ENCODE results near the gene C6orf136. TPM values are rescaled to one million over a fixed set of nuclear protein-coding genes. Genes with fewer than 3 reads are reported as not detected.

C6orf136 gene
- total and polyA plus RNA-seq, 5 donors from 2014 or later = 7.5 to 24.4 (median 13.4) TPM

- H3K4me3 Mint-ChIP-seq = peak overlapping the region; percentile 96 to 100 (median 97)
These were observed 33.5 kb upstream of the C6orf136 start for GRCh38 chr6:30613251-30614043.

GRCh38 chr6:30614044-30614842 lies 32.7 kb upstream of the C6orf136 start:
- DNase-seq = no peak
- H3K4me1 ChIP-seq (ENCODE audit: control insufficient read depth, insufficient read depth, low read length, poor library complexity, severe bottlenecking) = peaks cover 55% of the 10 kb centered on the region
- Mint-ChIP-seq H3K27me3 (peaks cover 17% of the 10 kb centered on the region), H3K9me3 (peaks cover 0 to 3% (median 0%) of the 10 kb centered on the region in 7 donors), H3K4me1 (peaks cover 34 to 63% (median 54%) of the 10 kb centered on the region in 4 donors), H3K4me3 (peak overlapping the region; percentile 96 to 100 (median 97)), H3K36me3 (peaks cover 43% of the 10 kb centered on the region), H3K27ac (peak overlapping the region; percentile 95 to 100 (median 100))
- ATAC-seq (ENCODE audit: low read depth in 2 of 2) = no peak
- peak overlapping the region; percentile 100 for H3K4me3 ChIP-seq (ENCODE audit: low read depth, low read length)
- H3K27me3 ChIP-seq (ENCODE audit: control insufficient read depth, insufficient read depth, low read length) = no peaks in the 10 kb centered on the region
- H3K27ac ChIP-seq (ENCODE audit: insufficient read depth, low read length, poor library complexity, severe bottlenecking) = peak overlapping the region; percentile 98
- H3K36me3 ChIP-seq (ENCODE audit: control insufficient read depth, insufficient read depth, low read length) = peaks cover 22% of the 10 kb centered on the region
- no peaks in the 10 kb centered on the region for H3K9me3 ChIP-seq (ENCODE audit: control insufficient read depth in 2 of 2, low read length in 2 of 2)

More at GRCh38 chr6:30613251-30614043, 33.5 kb upstream of the C6orf136 start:
- peak overlapping the region; percentile 100 for H3K4me3 ChIP-seq (ENCODE audit: low read depth, low read length)
- Mint-ChIP-seq H3K4me1 (peaks cover 37 to 64% (median 57%) of the 10 kb centered on the region in 4 donors), H3K27ac (peak overlapping the region; percentile 87 to 100 (median 100)), H3K27me3 (peaks cover 15% of the 10 kb centered on the region), H3K36me3 (peaks cover 46% of the 10 kb centered on the region), H3K9me3 (peaks cover 0 to 3% (median 0%) of the 10 kb centered on the region in 7 donors)
- no peak for ATAC-seq (ENCODE audit: low read depth in 2 of 2)
- no peak for DNase-seq
- peaks cover 29% of the 10 kb centered on the region for H3K36me3 ChIP-seq (ENCODE audit: control insufficient read depth, insufficient read depth, low read length)
- H3K9me3 ChIP-seq (ENCODE audit: control insufficient read depth in 2 of 2, low read length in 2 of 2) = no peaks in the 10 kb centered on the region
- peak overlapping the region; percentile 98 for H3K27ac ChIP-seq (ENCODE audit: insufficient read depth, low read length, poor library complexity, severe bottlenecking)
- H3K27me3 ChIP-seq (ENCODE audit: control insufficient read depth, insufficient read depth, low read length) = no peaks in the 10 kb centered on the region
- peaks cover 53% of the 10 kb centered on the region for H3K4me1 ChIP-seq (ENCODE audit: control insufficient read depth, insufficient read depth, low read length, poor library complexity, severe bottlenecking)

GRCh38 chr6:30614843-30615218 lies 32.1 kb upstream of the C6orf136 start:
- peak; percentile 85 to 99 (median 94) for DNase-seq
- Mint-ChIP-seq H3K36me3 (peaks cover 42% of the 10 kb centered on the region), H3K27me3 (peaks cover 18% of the 10 kb centered on the region), H3K9me3 (peaks cover 0 to 3% (median 0%) of the 10 kb centered on the region in 7 donors), H3K27ac (peak overlapping the region; percentile 100), H3K4me1 (peaks cover 30 to 61% (median 51%) of the 10 kb centered on the region in 4 donors), H3K4me3 (peak overlapping the region; percentile 96 to 100 (median 97))
- peak overlapping the region; percentile 100 for H3K4me3 ChIP-seq (ENCODE audit: low read depth, low read length)
- ATAC-seq (ENCODE audit: low read depth in 2 of 2) = peak; percentile 60 to 65
- H3K9me3 ChIP-seq (ENCODE audit: control insufficient read depth in 2 of 2, low read length in 2 of 2) = no peaks in the 10 kb centered on the region
- H3K27ac ChIP-seq (ENCODE audit: insufficient read depth, low read length, poor library complexity, severe bottlenecking) = peak overlapping the region; percentile 98
- peaks cover 26% of the 10 kb centered on the region for H3K36me3 ChIP-seq (ENCODE audit: control insufficient read depth, insufficient read depth, low read length)
- H3K4me1 ChIP-seq (ENCODE audit: control insufficient read depth, insufficient read depth, low read length, poor library complexity, severe bottlenecking) = peaks cover 53% of the 10 kb centered on the region
- no peaks in the 10 kb centered on the region for H3K27me3 ChIP-seq (ENCODE audit: control insufficient read depth, insufficient read depth, low read length)

GRCh38 chr6:30615219-30615957 lies 31.5 kb upstream of the C6orf136 start:
- Mint-ChIP-seq H3K36me3 (peaks cover 42% of the 10 kb centered on the region), H3K9me3 (peaks cover 0 to 3% (median 0%) of the 10 kb centered on the region in 7 donors), H3K27ac (peak overlapping the region; percentile 100), H3K27me3 (peaks cover 18% of the 10 kb centered on the region), H3K4me1 (peaks cover 25 to 56% (median 45%) of the 10 kb centered on the region in 4 donors), H3K4me3 (peak overlapping the region; percentile 96 to 100 (median 97))
- Histone ChIP-seq H3K27me3 (ENCODE audit: control insufficient read depth, insufficient read depth, low read length) (no peaks in the 10 kb centered on the region), H3K9me3 (ENCODE audit: control insufficient read depth in 2 of 2, low read length in 2 of 2) (no peaks in the 10 kb centered on the region), H3K4me3 (ENCODE audit: low read depth, low read length) (peak overlapping the region; percentile 100), H3K4me1 (ENCODE audit: control insufficient read depth, insufficient read depth, low read length, poor library complexity, severe bottlenecking) (peaks cover 47% of the 10 kb centered on the region), H3K27ac (ENCODE audit: insufficient read depth, low read length, poor library complexity, severe bottlenecking) (peak overlapping the region; percentile 98), H3K36me3 (ENCODE audit: control insufficient read depth, insufficient read depth, low read length) (peaks cover 29% of the 10 kb centered on the region)
- DNase-seq (peak in 1 of 3 donors; percentile 70), ATAC-seq (ENCODE audit: low read depth in 2 of 2) (no peak)

- DNase-seq = peak in 2 of 3 donors; percentile 64 to 69
- Mint-ChIP-seq H3K9me3 (peaks cover 0 to 3% (median 0%) of the 10 kb centered on the region in 7 donors), H3K36me3 (peaks cover 42% of the 10 kb centered on the region), H3K4me3 (peak overlapping the region; percentile 96 to 100 (median 97)), H3K27me3 (peaks cover 18% of the 10 kb centered on the region), H3K27ac (peak overlapping the region; percentile 100), H3K4me1 (peaks cover 23 to 48% (median 39%) of the 10 kb centered on the region in 4 donors)
- peaks cover 44% of the 10 kb centered on the region for H3K4me1 ChIP-seq (ENCODE audit: control insufficient read depth, insufficient read depth, low read length, poor library complexity, severe bottlenecking)
- no peak for ATAC-seq (ENCODE audit: low read depth in 2 of 2)
- peaks cover 34% of the 10 kb centered on the region for H3K36me3 ChIP-seq (ENCODE audit: control insufficient read depth, insufficient read depth, low read length)
- peak overlapping the region; percentile 100 for H3K4me3 ChIP-seq (ENCODE audit: low read depth, low read length)
- peak overlapping the region; percentile 98 for H3K27ac ChIP-seq (ENCODE audit: insufficient read depth, low read length, poor library complexity, severe bottlenecking)
- H3K9me3 ChIP-seq (ENCODE audit: control insufficient read depth in 2 of 2, low read length in 2 of 2) = no peaks in the 10 kb centered on the region
- H3K27me3 ChIP-seq (ENCODE audit: control insufficient read depth, insufficient read depth, low read length) = no peaks in the 10 kb centered on the region
These were observed 30.7 kb upstream of the C6orf136 start for GRCh38 chr6:30615958-30616810.

GRCh38 chr6:30616811-30617564 lies 29.9 kb upstream of the C6orf136 start, which contains the start of gene PPP1R10:
Gene PPP1R10, minus strand, starts transcription at chr6:30617243. Its CDS starts 7,299 bp downstream, at chr6:30609944.
- Mint-ChIP-seq H3K27ac (peak within 1 kb of the TSS; percentile 100), H3K36me3 (peaks cover 37% of the 10 kb centered on the region), H3K4me1 (peaks cover 15 to 43% (median 32%) of the 10 kb centered on the region in 4 donors), H3K27me3 (peaks cover 18% of the 10 kb centered on the region), H3K4me3 (peak within 1 kb of the TSS; percentile 96 to 100 (median 97)), H3K9me3 (peaks cover 0 to 3% (median 0%) of the 10 kb centered on the region in 7 donors)
- Histone ChIP-seq H3K27me3 (ENCODE audit: control insufficient read depth, insufficient read depth, low read length) (no peaks in the 10 kb centered on the region), H3K27ac (ENCODE audit: insufficient read depth, low read length, poor library complexity, severe bottlenecking) (peak within 1 kb of the TSS; percentile 98), H3K4me3 (ENCODE audit: low read depth, low read length) (peak within 1 kb of the TSS; percentile 100), H3K36me3 (ENCODE audit: control insufficient read depth, insufficient read depth, low read length) (peaks cover 39% of the 10 kb centered on the region), H3K4me1 (ENCODE audit: control insufficient read depth, insufficient read depth, low read length, poor library complexity, severe bottlenecking) (peaks cover 38% of the 10 kb centered on the region), H3K9me3 (ENCODE audit: control insufficient read depth in 2 of 2, low read length in 2 of 2) (no peaks in the 10 kb centered on the region)
- DNase-seq (peak; percentile 99 to 100 (median 100)), ATAC-seq (ENCODE audit: low read depth in 2 of 2) (peak; percentile 76 to 80)

Data from CD4-positive, CD25-positive, alpha-beta regulatory T cell (primary cell).